DMS 273 treated with DMSO at 0.1 percent for 48 hours (cell line): ENCODE results near the gene ARHGAP12.

ENCODE experiments used
- DNase-seq: peaks from one replicate; lab custom pipeline; 2025; lab: John Stamatoyannopoulos, UW

The ARHGAP12 gene

DNA sequence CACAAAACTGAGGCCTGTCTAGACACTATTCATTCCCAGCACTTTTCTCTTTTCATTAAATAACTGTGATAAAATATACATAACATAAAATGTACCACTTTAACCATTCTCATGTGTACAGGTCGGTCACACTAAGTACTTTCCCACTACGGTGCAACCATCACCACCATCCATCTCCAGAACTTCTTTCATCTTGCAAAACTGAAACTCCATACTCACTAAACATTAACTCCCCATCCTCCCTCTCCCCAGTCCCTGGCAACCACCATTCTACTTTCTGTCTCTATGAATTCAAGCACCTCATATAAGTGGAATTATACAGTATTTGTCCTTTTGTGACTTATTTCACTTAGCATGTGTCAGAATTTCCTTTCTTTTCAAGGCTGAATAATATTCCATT, 53.0 kb downstream of the ARHGAP12 start:
- DNase-seq, result no peak

DNA sequence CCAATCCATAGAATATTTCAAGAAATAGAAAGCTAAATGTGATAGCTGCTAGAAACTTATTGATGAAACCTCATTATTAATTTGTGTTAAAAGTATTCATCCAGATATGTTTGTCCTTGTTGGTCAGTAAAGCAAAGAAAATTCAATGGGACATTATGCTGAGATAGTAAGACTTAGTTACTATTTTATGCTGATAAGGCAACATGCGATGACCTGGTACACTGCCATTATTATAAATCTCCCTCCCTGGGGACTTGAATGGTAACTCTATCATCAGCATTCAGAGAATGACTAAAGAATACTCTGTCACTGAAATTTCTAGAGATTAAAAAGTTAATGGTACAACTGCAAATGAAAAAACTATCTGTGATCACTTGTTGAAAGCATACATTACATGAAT, 54.9 kb downstream of the ARHGAP12 start:
- no peak for DNase-seq

DNA sequence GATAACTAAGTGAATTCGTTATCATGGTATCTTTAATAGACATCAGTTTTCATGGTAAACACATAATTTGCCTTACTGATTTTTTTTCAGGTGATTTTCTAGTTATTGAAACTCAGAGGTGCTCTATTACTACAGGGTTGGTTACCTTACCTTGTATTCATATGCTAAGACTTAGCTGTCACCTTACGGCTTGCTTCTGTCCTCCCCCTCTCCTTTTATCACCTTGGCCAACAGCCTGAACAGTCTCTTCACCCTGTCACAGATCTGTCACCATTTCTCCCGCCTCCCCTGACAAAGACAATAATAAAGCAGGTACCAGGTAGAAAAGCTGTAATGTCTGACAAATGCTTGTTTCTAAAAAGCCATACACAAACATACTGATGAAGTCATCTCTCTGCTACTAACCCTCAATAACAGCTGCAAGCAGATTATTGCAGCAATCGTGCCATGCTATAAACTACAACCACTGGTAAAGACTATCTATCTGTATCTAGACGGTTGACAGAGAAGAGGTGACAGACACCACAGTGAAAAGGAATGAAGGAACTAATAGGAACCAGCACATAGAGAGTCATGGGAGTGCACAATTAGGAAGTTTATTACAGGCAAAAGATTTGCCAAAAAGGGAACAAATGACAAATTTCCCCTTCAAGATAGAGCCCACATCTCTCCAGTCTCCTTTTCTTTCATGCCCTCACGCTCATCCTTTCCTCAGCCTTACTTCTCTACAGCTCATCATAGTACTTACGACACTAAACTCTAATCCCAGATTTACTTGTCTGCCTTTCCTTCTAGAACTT, 57.2 kb downstream of the ARHGAP12 start:
- DNase-seq, result no peak

DNA sequence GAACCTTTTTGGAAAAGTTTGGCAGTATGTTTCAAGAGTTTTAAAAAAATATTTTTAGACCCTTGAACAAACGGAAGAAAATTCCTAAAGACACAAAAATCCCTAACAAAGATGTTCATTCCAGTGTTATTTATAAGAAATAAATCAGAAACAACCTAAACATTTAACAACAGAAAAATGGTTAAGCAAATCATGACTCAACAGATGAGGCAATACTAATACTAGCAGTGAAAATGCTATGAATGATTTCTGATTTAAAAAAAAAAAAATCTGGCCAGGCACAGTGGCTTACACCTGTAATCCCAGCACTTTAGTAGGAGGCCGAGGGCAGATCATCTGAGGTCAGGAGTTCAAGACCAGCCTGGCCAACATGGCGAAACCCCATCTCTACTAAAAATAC, 61.0 kb downstream of the ARHGAP12 start:
- DNase-seq, result no peak

DNA sequence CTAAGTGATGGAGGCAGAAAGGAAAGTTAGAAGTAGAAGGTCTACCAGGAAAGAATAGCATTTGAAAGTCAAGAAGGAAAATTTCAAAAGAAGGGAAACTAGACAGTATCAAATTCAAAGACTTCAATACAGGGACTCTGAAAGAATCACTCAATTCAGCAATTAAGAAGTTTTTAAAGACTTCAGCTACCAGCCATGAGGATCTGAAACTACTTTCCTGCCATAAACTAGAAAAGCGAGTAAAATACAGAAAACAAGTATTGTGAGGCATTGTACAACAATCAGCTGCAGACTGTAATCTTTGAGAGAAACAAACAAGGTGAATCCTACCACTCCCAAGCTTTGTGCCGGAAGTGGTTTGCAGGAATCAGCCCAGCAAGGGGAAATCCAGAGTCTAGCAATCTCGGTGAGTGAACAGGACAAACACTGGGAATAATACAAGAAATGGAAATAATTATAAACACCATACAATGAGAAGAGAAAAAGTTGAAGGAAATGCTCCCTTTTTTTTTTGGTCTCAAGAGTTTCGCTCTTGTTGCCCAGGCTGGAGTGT, 62.4 kb downstream of the ARHGAP12 start:
- no peak for DNase-seq

DNA sequence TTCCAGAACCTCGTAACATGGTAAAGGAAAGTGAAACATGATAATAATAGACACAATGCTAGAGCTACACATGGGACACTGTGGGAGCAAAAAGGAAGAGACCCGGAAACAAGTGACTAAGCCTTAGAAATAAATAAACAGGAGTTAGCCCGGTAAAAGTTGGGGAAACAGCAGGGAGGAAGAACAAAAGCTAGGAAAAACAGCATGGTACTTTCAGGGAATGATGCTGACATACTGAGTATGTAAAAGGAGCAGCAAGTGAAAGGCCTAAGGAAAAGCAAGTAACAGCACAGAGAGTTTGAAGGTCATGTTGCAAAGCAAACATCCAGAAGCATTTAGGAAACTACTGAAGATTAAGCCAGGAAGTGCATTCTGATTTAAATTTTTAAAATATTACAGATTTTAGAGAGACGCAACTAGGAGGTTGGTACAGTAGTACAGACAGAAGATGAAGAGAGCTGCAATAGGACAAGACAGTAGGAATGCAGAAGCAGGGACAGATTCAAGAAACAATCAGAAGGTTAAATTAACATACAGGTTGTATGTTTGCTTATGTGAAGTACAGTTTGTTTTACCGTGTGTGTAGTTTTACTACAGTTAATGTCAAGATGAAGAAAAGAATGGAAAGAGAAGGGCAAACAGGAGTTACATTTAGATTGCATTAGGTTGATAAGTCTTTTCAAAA, 63.7 kb downstream of the ARHGAP12 start:
- DNase-seq, result no peak

DNA sequence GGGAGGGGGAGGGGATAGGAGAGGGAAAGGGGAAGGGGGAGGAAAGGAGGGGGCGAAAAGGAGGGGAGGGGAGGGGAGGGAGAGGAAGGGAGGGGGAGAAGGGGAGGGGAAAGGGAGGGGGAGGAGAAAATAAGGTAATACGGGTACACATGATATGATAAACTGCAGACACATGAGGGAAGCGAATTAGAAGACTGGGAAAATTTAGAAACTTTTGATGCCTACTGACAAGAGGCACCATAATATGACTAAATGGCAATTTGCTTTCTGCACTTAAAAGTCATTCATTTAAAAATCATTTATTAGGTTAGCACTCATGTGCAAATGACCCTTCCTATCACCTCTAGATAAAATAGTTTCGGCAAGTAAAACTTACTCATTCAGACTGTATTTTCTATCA, 73.6 kb downstream of the ARHGAP12 start:
- DNase-seq, result no peak

DNA sequence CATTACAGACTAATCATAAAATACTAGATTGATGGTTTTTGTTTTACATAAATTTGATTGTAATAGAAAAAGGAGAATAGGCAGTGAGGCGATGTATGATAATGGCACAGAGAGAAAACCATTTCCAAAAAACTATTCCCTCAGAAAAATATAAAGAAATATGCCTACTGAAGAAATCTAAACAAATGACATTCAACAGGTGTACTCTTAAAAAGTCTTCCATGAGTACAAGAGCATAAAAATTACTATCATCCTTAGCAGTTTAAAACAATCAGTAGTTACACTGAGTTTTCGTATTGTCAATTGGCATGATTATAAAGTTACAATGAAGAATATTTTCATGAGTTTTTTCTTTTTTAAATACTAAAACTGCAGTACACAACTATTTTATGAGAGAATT, 75.0 kb downstream of the ARHGAP12 start:
- no peak for DNase-seq

DNA sequence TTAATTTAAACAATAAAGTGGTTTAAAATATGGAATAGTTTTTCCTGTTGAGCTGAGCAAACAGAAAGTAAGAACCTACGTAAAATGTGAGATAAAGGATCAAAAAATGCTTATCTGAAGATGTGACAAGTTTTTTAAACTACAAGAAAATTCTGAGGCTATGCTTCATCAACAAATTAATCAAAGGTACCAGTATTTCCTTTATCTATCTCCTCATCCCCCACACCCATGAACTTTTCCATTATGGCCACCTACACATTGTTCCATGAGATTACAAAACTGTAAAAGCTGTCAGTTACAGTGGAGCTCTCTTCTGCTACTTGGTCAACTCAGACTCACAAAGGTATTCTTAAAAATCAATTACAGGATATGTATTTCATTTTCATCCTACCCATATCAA, 77.4 kb downstream of the ARHGAP12 start:
- DNase-seq, result no peak

DNA sequence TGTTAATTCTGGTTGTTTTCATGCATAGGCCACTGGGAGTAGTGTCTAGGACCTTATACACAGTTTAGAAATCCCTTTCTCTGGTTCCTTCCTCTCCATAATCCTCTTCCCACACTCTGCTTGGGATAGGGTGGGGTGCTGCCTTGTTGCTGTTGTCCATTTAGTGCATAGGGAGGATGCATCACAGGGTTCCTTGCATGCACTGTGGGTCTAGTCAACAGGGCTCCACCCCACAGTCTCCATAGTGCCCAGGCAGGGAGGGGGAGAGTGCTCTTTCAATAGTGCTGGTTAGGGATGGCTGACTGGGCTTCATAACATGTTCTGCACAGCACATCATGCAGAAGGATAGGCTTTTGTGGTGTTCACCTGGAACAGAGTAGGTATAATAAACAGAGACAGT, 81.1 kb downstream of the ARHGAP12 start:
- DNase-seq, result no peak

DNA sequence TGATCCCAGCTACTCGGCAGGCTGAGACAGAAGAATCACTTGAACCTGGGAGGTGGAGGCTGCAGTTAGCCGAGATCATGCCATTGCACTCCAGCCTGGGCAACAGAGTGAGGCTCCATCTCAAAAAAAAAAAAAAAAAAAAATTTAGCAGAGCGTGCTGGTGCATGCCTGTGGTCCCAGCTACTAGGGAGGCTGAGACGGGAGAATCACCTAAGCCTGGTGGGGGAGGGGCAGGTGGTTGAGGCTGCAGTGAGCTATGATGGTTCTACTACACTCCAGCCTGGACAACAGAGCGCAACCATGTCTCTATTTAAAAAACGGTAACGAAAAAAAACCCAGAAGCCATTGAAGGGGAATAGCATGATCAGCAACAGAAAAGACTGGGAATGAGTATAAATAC, 89.9 kb downstream of the ARHGAP12 start:
- no peak for DNase-seq

DNA sequence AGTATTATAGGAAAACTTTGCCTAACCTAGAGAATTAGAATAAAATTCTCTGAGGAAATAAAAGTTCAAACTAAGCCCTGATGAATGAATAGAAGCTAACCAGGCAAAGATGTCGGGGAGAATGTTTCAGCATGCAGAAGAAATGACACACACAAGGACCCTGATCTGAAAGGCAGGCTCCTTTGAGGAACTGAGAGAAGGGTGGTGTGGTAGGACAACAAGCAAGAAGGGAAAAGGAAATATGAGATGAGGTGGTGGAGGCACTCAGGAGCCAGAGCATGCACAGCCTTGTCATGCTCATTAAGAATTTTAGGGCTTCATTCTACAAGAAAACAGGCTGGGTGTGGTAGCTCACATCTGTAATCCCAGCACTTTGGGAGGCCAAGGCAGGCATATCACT, 90.6 kb downstream of the ARHGAP12 start:
- no peak for DNase-seq

DNA sequence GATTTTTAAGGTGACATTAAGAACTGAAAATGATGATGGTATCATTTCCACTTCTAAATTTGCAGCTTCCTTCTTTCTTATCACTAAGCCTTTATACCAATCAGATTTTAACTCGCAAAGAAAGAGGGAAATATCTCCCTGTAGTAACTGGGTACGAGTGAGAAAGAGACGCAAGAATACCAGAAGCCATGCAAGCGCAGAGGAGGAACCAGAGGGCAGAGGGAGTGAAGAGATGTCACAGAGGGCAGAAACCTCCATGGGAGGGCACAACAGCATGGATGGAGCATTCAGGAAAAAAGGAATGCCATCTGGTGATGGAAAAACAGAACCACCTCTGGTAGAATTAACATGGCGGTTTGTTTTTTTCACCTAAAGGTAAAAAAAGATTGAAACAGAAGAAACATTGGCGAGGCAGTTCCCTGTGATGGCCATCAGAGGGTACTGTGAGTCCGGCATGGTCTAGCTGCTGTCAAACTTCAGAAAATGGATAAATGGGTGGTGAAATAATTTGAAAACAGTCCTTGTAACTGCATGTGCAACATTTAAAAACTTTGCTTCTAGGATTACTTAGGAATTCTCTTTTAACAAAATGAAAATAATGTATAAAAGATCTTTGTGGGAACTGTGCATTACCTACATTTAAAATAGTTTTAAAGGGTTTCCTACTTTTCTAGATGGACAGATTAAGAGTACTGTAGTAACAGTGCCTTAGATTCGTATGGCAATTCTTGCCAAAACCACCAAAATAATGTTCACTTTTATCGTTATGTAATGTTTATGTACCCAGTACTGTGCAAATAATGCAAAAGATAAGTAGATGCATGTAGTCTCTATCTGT, 91.8 kb downstream of the ARHGAP12 start:
- DNase-seq, result no peak

DNA sequence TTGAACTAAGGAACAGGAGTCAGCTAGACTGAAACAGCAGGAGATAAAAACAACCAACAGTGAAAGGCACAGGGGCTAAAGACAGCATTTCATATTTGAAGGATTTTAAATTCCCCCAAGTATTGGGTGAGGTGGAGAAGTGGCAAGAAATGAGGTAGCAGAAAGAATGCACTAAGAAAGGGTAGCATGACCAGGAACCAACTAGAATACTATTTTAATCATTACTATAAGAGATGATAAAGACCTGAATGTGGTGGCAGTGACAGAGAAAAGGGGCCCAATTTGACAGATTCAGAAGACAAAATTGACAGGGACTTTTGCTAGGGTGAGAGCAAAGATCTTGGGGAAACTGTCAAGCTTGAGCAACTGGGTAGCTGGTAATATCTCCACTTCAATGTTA, 94.9 kb downstream of the ARHGAP12 start:
- no peak for DNase-seq

DNA sequence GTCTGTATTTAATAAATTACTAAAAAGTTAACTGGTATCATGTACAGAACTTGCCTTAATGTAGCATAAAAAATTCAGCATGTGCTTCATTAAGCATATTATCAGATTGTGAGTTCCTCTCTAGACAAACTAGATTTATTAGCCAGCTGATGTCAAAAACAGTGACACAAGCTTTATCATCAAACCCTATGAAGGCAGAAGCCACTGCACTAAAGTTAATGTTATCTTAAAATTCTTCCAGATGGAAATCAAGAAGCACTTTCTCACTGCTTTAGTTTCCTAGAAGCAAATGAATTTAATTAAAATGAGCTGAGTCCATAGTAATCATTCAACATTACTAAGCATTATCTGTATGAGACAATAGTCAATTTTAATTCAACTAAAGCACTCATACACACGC, 96.4 kb downstream of the ARHGAP12 start:
- no peak for DNase-seq

DNA sequence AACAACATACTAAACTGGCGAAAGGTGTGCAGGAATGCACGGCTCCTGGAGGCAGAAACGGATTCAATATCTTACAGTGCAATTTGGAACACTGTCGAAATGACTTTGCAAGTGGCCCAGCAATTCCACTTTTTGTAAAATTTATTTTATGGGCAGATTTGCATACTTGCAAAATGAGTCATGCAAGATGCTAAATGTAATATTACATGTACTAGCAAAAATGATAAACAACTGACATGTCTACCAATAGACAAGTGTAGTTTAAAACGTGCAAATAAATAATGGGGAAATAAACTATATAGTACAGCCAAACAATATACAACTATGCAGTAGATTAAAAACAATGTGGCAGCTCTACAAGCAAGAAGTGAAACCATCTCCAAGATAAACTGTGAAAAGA, 97.7 kb downstream of the ARHGAP12 start:
- DNase-seq, result no peak

DNA sequence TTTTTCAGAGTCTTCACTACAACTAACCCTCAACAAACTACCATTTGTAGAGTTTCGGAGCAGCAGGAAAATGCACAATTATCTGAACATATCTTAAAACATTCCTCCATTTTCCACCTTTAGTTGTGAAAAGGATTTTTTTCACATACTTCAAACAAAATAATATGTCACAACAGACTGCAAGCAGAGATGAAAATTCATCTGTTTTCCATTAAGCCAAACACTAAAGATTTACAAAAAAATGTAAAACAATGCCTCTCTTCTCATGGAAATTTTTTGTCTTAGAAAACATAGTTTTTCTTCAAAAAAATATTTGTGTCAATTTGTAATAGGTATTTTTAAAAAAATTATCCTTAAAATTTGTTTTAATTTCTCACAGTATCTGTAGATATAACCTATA, 98.9 kb downstream of the ARHGAP12 start:
- no peak for DNase-seq

DNA sequence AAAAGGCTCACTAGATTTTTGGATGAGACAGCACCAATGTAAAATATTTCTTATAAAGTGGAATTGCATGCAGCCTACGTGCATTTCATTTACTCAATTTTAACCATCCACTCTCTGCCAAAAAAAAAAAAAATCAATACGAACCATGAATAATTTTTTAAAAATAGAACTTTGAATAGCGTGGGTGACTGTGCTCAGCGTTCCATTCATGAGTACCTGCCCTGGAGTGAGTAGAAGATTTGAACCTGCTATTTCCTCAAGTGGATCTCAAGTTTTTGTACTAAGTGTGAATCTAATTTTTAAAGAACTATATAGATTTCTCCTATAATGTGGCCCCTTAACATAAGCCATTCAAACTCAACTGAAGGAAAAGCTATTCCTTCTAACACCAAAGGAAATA, 105.3 kb downstream of the ARHGAP12 start:
- DNase-seq, result no peak

DNA sequence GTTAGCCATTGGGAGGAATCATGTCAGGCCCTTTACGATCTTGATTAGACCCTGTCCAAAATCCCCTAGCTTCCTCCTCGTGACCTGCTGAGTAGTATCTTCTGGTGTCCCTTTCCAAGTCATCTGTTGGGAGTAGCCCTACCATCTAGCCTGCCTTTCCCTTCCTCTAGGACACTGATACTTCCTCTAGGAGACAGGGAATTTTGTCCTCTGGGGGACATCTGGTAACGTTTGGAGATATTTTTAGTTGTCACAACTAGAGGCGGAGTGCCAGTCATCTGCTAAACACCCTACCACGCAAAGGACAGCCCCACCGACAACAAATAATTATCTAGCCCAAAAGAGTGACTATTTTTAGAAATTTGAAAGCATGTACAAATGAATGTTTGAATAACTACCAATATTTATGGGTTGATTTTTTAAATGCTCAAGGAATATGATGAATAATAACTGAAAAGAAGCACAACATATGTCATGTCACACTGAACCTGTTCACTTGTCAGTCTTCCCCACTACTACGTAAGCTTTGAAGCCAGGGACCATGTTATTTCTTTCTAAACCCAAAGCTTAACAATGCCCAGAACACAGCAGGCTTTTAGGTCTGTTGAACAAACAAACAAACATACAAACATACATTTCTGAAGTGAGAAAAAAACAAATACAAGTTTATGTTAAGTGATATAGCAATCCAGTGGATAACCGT, 105.9 kb downstream of the ARHGAP12 start:
- DNase-seq, result no peak

DNA sequence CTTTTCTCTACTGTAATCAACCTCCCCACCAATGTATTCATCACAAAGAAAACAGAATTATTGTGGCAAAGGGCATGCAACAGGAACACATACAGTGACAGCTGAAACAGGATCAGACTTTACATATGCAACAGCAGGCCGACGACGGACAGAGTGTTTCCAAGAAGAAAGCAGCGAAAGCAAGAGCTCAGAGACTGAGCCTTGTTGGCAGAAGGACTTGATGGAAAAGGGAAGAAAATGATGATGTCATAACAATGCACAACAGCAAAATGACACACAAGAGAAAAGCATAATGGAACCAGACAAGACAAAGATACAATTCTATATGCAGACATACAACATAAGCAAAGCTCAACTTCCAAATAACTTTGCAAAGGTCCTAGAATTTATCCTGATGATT, 106.5 kb downstream of the ARHGAP12 start:
- no peak for DNase-seq

DNA sequence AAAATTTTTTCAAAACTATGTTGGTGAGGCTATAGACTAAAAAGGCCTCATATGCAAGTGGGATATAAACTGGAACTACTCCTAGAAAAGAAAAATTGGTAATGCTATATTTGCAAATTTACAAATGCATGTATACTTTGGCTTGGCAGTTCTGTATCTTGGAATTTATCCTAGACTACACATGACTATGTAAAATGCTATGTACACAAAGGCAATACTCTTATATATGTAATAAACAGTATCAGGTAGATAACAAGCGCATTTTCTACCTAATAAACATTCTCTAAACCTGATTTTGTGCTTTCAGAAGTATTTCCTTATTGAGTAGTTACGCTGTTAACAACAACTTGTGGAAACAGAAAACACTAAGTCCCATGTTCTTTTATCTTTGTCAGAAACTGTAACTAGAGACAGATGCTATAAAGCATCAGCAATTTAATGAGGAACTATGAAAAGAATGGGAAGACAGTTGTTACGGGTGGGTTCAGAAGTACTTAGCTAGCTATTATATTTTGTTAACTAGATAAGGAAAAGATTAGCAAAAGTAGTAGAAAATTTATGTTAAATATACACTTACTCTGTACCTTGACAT, 107.8 kb downstream of the ARHGAP12 start:
- no peak for DNase-seq

DNA sequence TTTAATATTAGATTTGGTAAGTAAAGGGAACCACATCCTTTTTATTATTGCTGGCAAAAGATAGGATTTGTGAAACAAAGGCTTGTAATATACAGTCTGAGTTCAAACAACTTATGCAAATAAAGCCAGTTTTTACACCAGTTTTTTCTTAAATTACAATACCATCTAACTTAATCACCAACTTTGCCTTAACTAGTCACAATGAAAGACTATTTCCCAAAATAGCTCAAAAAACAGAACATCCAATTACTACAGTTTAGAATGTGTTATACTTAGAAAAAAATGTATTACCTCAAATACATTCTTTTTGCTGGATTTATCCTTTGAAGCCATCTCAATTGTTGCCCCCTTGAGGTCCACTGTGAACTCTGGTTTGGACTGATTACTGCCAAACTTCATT, 108.5 kb downstream of the ARHGAP12 start:
- DNase-seq, result no peak
